ENCODE results near the gene TDRKH.

DNA sequence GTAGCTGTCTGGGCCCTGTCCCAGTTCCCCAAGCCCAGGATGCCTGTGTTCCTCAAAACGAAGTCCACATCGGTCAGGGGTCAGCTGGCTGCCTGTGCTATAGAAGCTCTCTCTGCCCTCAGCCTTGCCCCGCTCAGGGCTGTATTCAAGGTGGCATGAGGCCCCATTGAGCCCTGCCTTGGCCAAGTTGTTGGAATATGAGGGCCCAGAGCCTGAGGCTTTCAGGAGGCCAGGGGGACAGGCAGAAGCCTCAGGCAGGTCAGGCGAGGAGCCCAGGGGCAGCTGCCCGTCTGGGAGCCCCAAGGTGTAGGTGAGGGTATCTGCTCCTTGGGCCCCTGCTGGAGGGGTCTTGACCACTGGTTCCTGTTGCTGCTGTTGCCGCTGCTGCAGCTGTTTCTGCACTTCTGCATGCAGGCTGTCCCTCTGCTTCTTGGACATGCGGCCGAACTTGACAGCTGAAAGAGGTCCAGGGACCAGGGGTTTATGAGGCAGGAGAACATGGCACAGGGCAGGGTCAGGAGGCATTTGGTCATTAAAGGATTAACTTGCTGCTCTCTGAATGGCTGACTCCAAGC, 24.8 kb upstream of the TDRKH start:
- no peak for TF ChIP-seq CTCF (IDR thresholded peaks at IDR 0.05)
- TF ChIP-seq POLR2AphosphoS5 (IDR thresholded peaks at IDR 0.05) = no peak
